CD4-positive, alpha-beta T cell treated with Interleukin-4 for 1 hour (primary cell): Measurements from ENCODE around the gene ITGB5.

ENCODE experiments used
- DNase-seq, 2 donors: peaks; one replicate each; pipeline ENCODE4 v3.0.0-alpha.2; 2020 to 2022

ITGB5 gene

GRCh38 chr3:124895756-124896155 is 8.6 kb upstream of the ITGB5 start:
- no peak for DNase-seq

GRCh38 chr3:124893526-124893925 is 6.4 kb upstream of the ITGB5 start:
- no peak for DNase-seq

GRCh38 chr3:124890573-124891190 is 3.5 kb upstream of the ITGB5 start:
- no peak for DNase-seq

- no peak for DNase-seq
Observed at GRCh38 chr3:124888482-124889441, 1.6 kb upstream of the ITGB5 start.

GRCh38 chr3:124887932-124888298 is 750 bp upstream of the ITGB5 start:
- DNase-seq = no peak

GRCh38 chr3:124886168-124887056 is 753 bp downstream of the ITGB5 start:
- peak in 1 of 2 donors; percentile 5 for DNase-seq

GRCh38 chr3:124885466-124886167 is 1.5 kb downstream of the ITGB5 start:
- DNase-seq = no peak

GRCh38 chr3:124884474-124885101 is 2.6 kb downstream of the ITGB5 start:
- DNase-seq = no peak

GRCh38 chr3:124883766-124884473 is 3.2 kb downstream of the ITGB5 start:
- DNase-seq = no peak

GRCh38 chr3:124882816-124883747 is 4.1 kb downstream of the ITGB5 start:
- DNase-seq = no peak

GRCh38 chr3:124881976-124882697 is 5.0 kb downstream of the ITGB5 start:
- no peak for DNase-seq

- no peak for DNase-seq
Observed at GRCh38 chr3:124879337-124879680, 7.9 kb downstream of the ITGB5 start.

- no peak for DNase-seq
Observed at GRCh38 chr3:124878561-124879336, 8.4 kb downstream of the ITGB5 start.

GRCh38 chr3:124877674-124878073 is 9.5 kb downstream of the ITGB5 start:
- DNase-seq = no peak

- DNase-seq = no peak
Observed at GRCh38 chr3:124876401-124876878, 10.7 kb downstream of the ITGB5 start.

- DNase-seq = no peak
Observed at GRCh38 chr3:124873226-124873625, 13.9 kb downstream of the ITGB5 start.

- no peak for DNase-seq
Observed at GRCh38 chr3:124867511-124867910, 19.7 kb downstream of the ITGB5 start.

- DNase-seq = no peak
Observed at GRCh38 chr3:124862006-124862405, 25.2 kb downstream of the ITGB5 start.

GRCh38 chr3:124861041-124861440 is 26.1 kb downstream of the ITGB5 start:
- no peak for DNase-seq
